HG02623 (cell line): ENCODE results near the gene SPAG17.

Experiments
- ATAC-seq: cut with Tn5 transposase; IDR thresholded peaks from one replicate; pipeline ENCODE4 v1.9.1; 2021; ENCODE audit warnings: moderate library complexity; ENCODE audit not compliant: unreplicated experiment

The SPAG17 gene

DNA sequence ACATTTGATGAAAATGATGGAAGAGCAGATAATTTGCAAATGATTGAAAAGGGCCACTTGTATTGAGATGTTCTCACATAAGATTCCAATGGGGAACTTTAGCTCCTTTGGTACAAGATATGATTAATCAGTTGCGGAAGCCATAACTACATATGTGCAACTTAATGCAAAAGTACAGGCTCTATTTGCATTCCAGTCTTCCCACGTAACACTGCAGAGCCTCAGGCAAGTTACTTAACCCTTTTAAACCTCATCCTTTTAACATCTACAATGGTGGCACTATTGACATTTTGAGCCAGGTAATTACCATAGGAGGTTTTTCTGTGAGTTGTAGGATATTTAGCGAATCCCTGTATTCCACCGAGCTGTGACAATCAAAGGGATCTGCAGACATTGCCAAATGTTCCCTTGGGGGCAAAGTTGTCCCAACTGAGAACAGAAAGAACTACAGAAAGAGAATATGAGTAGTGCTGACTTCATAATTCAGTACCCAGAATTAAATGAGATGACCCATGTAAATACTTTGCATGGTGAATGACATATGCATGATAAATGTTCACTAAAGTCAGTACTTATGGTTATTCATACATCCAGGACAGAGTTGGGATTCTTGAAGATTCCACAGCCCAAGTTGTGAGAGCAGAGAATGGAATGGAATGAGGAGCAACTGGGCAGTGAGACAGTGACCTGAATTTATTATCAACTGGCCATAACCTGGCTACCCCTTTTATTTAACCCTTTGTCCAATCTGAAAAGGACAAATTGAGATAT is 62.6 kb downstream of the SPAG17 start:
- ATAC-seq, result no peak

DNA sequence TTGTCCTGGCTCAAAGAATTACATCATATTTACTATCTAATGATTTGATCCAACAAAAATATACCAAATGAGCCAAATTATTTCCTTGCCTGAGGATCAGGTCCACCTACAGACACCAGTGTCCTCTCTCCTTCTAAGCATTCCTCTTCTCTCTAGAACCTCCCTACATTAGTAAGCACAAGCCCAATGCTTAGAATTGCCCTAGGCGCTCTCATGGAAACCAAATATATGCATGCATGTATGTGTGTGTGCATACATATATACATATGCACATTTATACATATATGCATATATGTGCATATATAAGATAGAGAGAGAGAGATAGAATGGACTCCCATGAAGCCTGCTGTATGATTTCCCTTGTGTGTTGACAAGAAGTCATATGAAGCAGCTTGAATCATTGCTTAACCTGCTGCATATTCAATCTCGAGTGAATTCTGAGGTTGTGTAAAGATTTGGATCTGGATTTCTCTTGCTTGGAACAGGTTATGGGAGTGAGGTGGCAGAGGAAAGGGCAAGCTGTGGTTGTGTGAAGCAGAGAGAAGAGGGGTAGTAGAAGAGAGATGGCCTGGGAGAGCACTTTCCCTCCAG is 66.1 kb downstream of the SPAG17 start:
- no peak for ATAC-seq

DNA sequence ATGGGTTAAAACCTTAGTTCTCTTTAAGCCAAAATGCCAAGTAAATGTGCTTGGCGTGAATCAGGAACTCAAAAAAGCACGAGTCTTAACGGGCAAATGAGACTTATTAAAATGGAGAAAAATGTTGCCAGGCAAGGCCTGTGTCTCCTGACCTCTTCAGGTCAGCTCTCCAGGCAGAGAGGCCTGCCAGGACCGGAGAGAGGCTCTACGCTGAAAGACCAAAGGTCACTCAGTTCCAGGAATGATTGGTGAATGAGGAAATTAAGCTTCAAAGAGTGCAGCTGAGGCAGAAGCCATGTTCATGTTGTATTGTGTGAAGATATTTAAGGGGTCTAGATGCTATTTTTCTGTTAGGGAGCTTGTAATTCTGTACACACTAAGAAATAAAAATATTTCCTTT is 66.6 kb downstream of the SPAG17 start:
- ATAC-seq, result no peak

DNA sequence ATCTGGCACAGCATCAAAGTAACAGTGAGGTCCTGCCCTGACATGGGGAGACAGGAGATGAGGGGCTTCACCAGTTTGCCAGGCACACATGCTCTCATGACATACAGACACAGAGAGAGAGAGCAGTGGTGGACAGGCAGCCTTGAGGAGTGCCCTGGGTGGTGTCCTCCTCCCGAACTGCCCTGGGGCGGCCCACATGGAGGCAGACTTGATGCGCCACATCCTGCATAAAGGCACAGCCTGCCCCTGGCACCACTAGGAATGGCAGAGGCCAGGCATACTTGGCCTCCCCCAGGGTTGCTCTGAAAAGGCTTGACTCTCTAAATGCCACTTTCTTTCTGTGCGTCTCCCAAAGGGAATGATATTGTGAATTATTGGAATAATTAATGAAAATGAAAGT is 67.5 kb downstream of the SPAG17 start:
- ATAC-seq, result no peak

DNA sequence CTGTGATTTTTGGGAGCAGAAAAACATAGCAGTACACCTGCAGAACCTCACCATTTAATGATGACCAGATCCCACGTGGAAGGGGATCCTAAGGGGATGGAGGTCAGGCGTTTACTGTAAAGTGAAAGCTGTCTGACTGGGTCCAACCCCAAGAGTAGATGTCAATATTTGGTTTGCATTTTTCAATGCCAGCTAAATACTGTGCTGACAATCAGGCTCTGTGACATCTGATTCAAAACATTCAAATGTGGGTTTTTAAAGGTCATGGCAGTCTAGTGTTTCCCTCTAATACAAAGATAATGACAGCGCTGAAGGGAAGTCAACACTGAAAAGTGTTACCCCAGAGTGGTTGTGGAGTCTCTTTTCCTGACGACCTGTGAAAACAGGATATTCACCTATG is 68.1 kb downstream of the SPAG17 start:
- no peak for ATAC-seq

DNA sequence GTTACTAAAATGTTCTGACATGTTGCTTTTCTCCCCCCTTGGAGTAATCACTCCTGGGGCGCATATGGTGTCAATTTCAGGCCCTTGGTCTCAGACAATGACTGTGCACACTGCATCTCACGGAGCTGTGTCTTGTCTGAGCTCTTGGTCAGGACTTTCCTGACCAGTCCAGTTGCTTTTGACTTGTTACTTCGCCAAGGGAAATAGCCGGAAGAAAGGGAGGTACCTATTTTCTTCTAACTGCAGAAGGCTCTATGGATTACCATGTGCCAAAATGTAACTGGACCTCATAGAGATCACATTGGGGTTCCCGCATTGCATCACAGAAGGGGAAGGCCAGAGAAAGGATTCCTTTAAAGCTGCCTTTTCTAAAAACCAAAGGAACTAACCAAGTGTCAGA is 68.6 kb downstream of the SPAG17 start:
- no peak for ATAC-seq

DNA sequence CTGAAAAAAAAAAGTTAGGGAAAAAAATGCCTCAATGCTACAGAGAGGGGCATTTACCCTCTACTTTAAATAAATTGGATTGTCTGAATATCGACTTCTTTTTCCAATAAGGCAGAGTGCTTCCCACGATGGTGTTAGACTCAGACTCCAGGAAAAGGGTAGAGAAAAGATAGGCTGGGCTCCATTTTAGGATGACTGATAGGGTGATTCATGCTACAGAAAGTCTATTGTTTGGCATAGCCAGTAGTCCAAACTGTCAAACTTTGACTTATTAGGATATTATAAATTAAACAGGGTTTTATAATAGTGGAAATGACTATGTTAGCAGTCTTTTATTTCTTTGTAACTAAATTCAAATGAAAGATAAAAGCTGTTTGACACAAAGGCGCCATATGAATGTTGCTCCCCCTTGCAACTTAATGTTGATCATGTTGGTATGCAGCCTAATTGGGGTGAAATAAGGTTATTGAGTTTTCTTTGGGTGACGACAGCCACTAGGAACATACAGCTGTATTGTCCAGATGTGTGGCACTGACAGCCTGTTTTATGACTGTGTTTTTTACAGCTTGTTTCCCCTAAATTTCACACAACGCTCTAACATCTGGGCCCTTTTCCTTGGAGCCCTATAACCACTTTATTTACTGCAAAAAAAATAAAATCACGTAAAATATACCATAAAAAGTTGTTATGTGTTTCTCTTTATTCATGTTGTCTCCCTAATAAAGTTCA is 69.3 kb downstream of the SPAG17 start:
- ATAC-seq, result no peak

DNA sequence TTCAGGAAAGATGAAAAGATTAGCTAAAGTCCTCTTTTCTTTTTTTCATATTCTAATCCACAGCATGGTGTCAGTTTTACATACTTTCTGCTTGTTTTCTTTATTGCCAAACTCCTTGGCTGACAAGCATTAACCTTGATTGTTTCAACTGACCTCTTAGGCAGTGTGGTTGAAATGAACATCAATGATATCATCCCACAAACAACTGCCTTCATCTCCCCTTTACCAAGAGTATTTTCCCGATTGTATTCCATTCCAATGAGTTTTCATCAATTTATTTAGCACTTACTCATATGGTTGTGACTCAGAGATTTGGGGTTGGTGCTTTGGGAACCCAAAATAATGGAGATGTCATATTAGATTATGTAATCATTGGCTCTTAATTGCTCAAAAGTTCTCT is 71.8 kb downstream of the SPAG17 start:
- no peak for ATAC-seq

DNA sequence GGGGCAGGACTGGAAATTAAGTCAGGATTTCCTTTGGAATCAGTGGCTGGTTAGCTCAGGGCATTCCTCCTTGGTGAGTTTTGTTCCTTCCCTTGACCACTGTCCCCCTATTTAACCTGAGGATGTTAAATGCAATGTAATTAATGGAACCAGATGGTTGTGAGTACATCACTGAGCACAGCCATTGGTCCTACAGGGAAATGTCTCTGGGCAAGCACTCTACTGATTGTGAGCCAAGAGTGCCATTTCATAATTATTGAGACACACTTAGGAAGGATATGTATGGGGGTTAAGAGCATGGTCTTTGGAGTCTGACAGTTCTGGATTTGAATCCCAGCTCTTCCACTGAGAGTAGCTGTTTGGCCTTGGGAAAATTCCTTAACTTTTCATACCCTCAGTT is 74.4 kb downstream of the SPAG17 start:
- no peak for ATAC-seq

DNA sequence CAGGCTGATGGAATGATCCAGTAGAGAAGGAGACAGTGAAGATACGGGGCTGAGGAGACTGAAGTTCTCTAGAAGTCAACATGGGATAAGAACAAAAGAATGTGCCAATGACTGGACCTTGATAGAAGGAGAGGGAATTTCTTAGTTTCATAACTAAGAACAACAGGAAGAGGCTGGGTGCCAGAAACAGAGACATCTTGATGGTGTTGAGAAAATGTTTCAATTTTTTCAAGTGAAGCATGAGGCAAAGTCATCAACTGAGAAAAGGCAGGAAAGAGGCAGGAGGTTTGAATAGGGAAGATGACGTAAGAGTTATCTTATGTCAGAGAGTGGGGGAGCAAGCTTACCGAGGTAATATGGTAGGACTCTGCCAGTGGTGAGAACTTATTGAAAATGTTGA is 80.1 kb downstream of the SPAG17 start:
- ATAC-seq, result no peak

DNA sequence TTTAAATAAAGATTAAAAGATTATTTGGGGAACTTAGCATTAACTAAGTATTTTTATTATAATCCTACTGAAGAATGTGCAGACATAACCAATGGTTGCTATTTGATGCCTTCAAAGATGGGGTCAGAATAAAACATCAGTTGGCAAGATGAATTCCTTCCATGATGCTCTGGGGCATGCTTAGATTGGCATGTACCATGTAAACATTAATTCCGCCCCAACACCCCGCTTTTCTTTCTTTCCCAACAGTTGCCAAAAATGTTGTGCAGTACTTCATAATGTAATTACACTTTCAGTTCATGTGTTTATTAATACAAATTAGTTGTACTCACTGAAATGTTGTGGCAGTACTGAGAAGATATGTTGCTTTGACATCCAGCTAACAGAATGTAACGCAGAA is 82.6 kb downstream of the SPAG17 start:
- ATAC-seq, result no peak

DNA sequence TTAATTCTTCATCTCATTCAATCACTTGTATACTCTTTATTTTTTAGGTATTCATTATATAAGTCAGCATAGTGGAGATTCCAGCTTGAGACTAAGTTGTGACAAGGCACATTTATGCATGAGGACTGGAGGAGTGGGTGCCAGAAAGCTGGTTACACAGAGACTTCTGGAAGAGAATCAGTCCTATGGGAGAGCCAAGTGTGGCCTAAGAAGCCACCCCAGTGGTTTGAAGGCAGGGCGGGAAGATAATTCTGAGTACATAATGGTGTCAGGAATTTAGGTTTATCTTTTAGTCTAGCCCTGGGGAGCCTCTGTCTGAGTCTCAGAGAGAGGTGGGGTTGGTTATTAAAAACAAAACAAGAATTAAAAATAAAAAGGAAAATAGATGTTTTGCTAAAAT is 83.0 kb downstream of the SPAG17 start:
- no peak for ATAC-seq

DNA sequence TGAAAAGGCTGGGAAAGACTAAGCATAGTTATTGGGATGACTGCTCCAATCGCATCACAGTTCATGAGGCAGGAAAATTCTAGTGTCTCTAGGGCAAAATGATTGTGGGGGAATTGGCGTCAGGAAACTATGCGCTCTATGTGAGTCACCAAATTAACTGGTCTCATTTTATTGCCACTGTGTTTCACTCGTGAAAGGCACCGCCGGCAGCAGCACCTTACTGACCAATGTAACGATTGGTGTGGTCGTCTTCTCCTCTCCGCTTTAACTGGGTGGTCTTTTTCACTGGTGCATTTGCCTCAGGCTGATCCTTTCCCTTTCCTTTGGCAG is 83.5 kb downstream of the SPAG17 start:
- ATAC-seq, result no peak

DNA sequence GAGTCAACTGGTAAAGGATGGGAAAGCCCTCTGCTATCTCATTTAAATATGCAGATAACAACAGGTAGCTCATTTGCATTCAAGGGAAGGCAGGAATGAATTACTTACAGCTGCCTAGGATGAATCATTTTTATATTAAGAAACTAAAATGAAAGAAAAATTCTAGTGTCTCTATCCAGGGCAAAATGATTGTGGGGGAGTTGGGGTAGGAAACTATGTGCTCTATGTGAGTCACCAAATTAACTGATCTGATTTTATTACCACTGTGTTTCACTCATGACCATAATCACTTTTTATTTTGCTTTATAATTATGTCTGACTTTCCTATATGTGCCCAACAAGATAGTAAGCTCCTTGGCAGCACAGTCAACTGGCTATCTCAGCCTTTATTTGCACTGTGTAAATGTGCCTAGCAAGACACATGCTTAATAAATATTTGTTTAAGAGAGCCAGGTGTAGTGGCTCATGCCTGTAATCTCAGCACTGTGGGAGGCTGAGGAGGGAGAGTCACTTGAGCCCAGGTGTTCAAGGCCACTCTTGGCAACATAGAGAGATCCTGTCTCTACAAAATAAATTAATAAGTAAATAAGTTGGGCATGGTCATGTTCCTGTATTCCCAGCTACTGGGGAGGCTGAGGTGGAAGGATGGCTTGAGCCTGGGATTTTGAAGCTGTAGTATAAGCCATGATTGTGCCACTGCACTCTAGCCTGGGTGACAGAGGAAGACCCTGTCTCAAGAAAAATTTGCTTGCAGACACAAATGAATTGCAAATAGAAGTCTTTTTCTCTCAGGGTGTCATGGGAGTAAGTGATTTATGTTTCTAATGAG is 84.1 kb downstream of the SPAG17 start:
- ATAC-seq, result no peak

DNA sequence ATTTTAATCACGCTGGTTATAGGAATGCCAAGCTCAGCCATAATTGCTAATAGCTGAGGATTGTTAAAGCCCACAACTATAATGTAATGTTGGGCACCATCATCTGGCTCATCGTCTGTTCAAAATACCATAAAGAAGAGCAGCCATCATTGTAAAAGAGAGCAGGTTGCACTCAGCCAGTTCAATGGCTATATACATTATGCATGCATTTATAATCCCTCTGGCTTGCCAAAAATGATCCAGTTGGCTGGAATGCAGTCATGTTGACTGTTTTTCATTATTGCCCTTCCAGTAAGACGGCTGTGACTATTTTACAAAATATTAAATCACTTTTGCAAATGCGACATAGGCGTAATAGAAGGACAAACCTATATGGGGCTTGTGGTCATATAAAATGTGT is 85.3 kb downstream of the SPAG17 start:
- no peak for ATAC-seq

DNA sequence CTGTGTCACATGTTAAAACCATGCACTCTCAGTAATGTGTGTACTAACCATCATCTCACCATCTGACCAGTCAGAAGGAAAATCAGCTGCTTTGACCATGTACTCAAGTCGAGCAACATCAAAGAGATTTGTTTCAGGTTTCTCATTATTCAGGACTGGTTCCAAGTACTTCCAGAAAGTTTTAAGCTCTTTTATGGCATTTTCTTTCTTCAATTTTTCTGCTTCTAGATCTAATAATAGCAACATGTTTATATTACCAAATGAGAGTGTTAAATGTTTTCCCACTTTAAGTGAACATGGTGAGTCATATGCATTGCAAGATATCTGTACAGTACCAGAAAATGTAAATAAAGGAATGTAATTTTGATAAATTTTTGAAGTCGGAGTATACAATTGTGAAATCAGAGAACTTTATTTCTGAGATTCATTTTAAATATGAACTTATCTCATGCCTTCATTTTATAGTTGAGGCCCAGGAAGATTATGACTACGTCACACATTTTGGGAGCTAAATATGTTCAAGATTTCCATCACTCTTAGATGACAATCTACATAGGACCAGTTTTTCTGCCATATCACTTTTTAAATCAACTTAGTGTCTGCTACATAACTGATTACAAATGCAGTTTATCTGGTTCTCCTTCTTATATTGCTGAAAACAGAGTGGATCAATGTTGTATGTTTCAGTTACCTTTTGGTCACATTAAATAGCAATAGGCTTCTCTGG is 87.2 kb downstream of the SPAG17 start:
- no peak for ATAC-seq

DNA sequence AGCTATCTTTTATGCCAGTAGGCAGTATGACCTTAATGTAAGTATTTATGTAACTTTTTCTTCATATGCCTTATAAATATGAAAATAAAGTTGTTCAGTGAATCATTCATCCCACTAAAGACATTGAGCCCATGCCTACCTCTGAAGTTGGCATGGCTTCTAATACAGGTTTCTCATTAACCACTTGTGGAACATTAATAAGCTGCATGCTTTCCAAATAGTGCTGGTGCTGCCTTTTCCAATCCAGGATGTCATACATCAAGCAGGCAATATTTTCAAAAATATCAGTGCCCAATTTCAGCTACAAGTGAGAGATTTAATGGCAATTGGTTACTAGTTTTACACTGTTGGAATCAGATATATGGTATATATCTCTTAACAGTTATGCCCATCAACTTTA is 92.0 kb downstream of the SPAG17 start:
- no peak for ATAC-seq

DNA sequence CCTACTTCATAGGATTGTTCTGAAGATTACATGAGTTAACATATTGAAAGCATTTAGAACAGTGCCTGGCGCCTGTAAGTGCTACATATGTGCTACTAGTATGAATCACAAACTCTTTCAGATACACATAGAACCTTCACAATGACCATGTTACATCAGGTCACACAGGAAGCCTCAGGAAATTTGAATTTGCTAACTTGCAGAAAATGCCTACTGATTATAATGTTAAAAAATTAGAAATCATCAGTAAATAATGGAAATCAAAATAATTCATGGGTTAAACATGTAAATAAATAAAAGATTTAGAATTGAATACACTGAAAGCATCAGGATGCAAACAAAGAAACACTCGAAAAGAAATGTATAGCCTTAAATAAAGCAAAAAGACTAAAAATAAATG is 94.9 kb downstream of the SPAG17 start:
- ATAC-seq, result no peak

DNA sequence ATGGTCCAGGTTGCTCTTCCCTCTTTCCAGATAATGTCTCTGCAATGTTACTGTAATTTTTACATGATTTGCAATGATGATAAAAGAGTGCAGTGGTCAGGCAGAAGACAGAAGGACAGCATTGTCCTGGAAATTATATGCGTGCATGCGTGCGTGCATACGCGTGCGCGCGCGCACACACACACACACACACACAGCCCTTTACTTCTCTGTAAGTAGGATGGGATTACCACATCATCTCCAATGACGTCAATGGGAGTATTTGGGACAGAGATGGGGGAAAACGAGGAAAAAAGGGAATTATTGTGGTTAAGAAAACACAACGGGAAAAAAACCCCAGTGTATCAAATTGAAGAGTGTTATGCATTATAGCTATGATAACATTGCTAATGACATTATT is 99.7 kb downstream of the SPAG17 start:
- no peak for ATAC-seq

DNA sequence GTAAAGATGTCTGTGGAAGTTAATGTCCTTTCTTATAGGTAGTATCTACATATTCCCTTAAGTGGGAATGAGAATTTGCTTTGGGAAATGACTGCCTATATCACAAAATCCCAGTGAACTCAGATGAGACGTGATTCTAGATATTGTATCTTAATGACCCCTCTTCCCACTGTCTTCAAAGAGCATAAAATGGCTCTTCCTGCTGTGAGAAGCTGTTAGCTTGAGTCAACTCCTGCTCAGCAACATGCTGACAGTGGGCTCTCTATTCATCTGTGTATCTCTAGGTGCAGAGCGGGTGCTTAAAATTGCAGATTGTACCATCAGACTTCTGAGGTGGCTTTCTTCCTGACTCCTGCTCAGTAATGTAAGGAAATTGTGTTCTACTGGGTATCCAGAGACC is 100.6 kb downstream of the SPAG17 start:
- no peak for ATAC-seq

DNA sequence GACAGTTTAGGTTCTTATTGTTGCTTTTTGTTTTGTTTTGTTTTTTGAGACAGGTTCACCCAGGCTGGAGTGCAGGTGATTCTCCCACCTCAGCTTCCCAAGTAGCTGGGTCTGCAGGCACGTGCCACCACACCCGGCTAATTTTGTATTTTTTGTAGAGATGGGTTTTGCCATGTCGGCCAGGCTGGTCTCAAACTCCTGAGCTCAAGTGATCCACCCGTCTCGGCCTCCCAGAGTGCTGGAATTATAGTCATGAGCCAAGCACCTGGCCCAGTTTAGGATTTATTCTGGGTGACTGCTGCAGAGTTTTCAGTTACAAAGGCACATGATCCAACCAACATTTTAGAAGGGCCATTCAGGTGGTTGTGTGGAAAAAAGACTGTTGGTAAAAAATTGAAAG is 102.0 kb downstream of the SPAG17 start:
- no peak for ATAC-seq
